DOHH2 (cell line): ENCODE results near the gene ABCD1.

Experiments used
- CTCF ChIP-seq: fragments of 200-600 bp; sonication (generic); IDR thresholded peaks from one replicate; pipeline ENCODE4 v1.5.1; 2014; ENCODE audit warnings: antibody characterized with exemption, mild to moderate bottlenecking, low read depth, low read length; ENCODE audit not compliant: poor library complexity, severe bottlenecking
- EZH2phosphoT487 ChIP-seq: fragments of 200-600 bp; sonication (generic); IDR thresholded peaks from 2 replicates; pipeline ENCODE4 v1.6.1; 2017; ENCODE audit warnings: borderline replicate concordance, mild to moderate bottlenecking, antibody characterized with exemption, low read length, moderate library complexity, mixed read lengths

DNA sequence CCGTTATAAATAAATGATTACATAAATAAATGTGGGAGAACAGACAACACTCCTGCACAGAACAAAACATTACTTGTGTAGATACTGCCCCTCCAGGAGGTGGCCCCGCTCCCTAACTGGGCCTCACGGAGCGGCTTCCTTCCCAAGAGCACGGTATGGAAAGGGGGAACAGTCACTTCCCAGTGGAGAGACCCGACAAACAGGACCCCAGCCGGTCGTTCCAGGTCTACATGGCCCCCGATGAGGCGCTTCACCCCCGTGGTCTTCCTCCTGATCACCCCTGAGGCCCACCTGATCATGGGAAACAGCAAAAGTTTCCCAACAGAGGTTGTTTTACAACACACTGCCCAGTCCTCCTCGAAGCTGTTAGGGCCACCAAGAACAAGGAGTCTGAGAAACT, 43.5 kb upstream of the ABCD1 start:
- TF ChIP-seq CTCF (no peak), EZH2phosphoT487 (no peak)
